ENCODE results near the gene RFPL4A.
"Not testable (repeated sequence)": the region's sequence is repeated elsewhere in the genome, so short reads cannot be mapped to it uniquely, and the experiment has no call there.

- TF ChIP-seq, protein P1, sequence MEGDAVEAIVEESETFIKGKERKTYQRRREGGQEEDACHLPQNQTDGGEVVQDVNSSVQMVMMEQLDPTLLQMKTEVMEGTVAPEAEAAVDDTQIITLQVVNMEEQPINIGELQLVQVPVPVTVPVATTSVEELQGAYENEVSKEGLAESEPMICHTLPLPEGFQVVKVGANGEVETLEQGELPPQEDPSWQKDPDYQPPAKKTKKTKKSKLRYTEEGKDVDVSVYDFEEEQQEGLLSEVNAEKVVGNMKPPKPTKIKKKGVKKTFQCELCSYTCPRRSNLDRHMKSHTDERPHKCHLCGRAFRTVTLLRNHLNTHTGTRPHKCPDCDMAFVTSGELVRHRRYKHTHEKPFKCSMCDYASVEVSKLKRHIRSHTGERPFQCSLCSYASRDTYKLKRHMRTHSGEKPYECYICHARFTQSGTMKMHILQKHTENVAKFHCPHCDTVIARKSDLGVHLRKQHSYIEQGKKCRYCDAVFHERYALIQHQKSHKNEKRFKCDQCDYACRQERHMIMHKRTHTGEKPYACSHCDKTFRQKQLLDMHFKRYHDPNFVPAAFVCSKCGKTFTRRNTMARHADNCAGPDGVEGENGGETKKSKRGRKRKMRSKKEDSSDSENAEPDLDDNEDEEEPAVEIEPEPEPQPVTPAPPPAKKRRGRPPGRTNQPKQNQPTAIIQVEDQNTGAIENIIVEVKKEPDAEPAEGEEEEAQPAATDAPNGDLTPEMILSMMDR (CRISPR knock-in tag; IDR thresholded peaks at IDR 0.05) = not testable (repeated sequence)
- TF ChIP-seq RNF2 (conservative IDR thresholded peaks at IDR 0.05; ENCODE audit: low read depth); KDM4B (CRISPR knock-in tag; IDR thresholded peaks at IDR 0.05): not testable (repeated sequence)
Observed at GRCh38 chr19:55768818-55769217, 9.9 kb downstream of the RFPL4A start, which contains the start of gene RFPL4AL1.
